Progenitor cell of endocrine pancreas (in vitro differentiated cells): ENCODE results near the gene FRMD4A. TPM values are rescaled to one million over a fixed set of nuclear protein-coding genes. Genes with fewer than 3 reads are reported as not detected.

Source experiments
- DNase-seq: peaks from one replicate; pipeline ENCODE4 v3.0.0; 2021; ENCODE audit warnings: low spot score; ENCODE audit not compliant: unreplicated experiment
- H3K27ac Mint-ChIP-seq: 2 replicates; pipeline ENCODE4 v1.8.0; 2021; ENCODE audit warnings: mild to moderate bottlenecking, moderate library complexity, mixed read lengths
- H3K27me3 Mint-ChIP-seq: 2 replicates; pipeline ENCODE4 v1.8.0; 2021; ENCODE audit warnings: mixed read lengths
- H3K36me3 Mint-ChIP-seq: 2 replicates; pipeline ENCODE4 v1.8.0; 2022; ENCODE audit warnings: mixed read lengths; ENCODE audit not compliant: insufficient read depth
- H3K4me1 Mint-ChIP-seq: 2 replicates; pipeline ENCODE4 v1.8.0; 2021; ENCODE audit warnings: low read depth, mixed read lengths
- H3K4me3 Mint-ChIP-seq: 2 replicates; pipeline ENCODE4 v1.8.0; 2021; ENCODE audit warnings: low read depth, mild to moderate bottlenecking, moderate library complexity, mixed read lengths
- H3K9me3 Mint-ChIP-seq: 2 replicates; pipeline ENCODE4 v1.8.0; 2021; ENCODE audit warnings: low read depth, mixed read lengths
- total RNA-seq: library from RNA; stranded (reverse); gene quantifications from 2 replicates; pipeline ENCODE4 v1.2.1, GENCODE V29; 2021
- TF ChIP-seq, protein P1 (sequence below): fragments of 200-600 bp; sonication (generic); IDR thresholded peaks from one replicate; pipeline ENCODE4 v1.5.0; 2021; ENCODE audit warnings: antibody characterized with exemption, mild to moderate bottlenecking; ENCODE audit not compliant: unreplicated experiment

The FRMD4A gene
- total RNA-seq, 1 donor from 2014 or later, result 42.2 TPM

GRCh38 chr10:13853854-13854253 lies 476.9 kb downstream of the FRMD4A start:
- H3K36me3 Mint-ChIP-seq, result no peaks in the 10 kb centered on the region
- no peaks in the 10 kb centered on the region for H3K4me1 Mint-ChIP-seq
- H3K4me3 Mint-ChIP-seq, result no peak overlapping the region
- DNase-seq, result no peak
- H3K27ac Mint-ChIP-seq, result no peak overlapping the region
- H3K9me3 Mint-ChIP-seq, result no peaks in the 10 kb centered on the region
- H3K27me3 Mint-ChIP-seq, result no peaks in the 10 kb centered on the region
- TF ChIP-seq, protein P1, sequence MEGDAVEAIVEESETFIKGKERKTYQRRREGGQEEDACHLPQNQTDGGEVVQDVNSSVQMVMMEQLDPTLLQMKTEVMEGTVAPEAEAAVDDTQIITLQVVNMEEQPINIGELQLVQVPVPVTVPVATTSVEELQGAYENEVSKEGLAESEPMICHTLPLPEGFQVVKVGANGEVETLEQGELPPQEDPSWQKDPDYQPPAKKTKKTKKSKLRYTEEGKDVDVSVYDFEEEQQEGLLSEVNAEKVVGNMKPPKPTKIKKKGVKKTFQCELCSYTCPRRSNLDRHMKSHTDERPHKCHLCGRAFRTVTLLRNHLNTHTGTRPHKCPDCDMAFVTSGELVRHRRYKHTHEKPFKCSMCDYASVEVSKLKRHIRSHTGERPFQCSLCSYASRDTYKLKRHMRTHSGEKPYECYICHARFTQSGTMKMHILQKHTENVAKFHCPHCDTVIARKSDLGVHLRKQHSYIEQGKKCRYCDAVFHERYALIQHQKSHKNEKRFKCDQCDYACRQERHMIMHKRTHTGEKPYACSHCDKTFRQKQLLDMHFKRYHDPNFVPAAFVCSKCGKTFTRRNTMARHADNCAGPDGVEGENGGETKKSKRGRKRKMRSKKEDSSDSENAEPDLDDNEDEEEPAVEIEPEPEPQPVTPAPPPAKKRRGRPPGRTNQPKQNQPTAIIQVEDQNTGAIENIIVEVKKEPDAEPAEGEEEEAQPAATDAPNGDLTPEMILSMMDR, result no peak

DNA sequence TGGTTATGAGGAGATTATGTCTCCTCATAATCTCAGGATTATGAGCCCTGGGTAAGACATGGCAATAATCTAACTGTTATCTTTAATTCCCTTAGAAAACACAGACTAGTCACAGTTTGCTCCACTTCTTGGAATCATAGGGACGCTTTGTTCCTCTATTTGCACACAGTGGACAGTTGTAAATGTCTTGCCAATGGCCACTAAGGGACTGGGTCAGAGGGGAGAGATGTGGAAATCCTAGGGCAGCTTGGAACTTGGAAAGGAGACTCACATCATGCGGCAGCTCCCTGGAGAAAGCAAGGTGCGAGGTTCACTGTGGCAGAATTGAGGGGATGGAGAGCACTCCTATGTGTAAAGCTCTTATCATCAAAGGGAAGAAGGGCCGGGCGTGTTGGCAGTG lies 477.9 kb downstream of the FRMD4A start:
- Mint-ChIP-seq H3K36me3 (no peaks in the 10 kb centered on the region), H3K4me1 (no peaks in the 10 kb centered on the region), H3K4me3 (no peak overlapping the region), H3K9me3 (no peaks in the 10 kb centered on the region), H3K27me3 (no peaks in the 10 kb centered on the region), H3K27ac (no peak overlapping the region)
- TF ChIP-seq, protein P1, result no peak
- no peak for DNase-seq

- Mint-ChIP-seq H3K27ac (no peak overlapping the region), H3K9me3 (no peaks in the 10 kb centered on the region), H3K27me3 (no peaks in the 10 kb centered on the region), H3K4me3 (no peak overlapping the region), H3K36me3 (no peaks in the 10 kb centered on the region), H3K4me1 (peaks cover 2% of the 10 kb centered on the region)
- TF ChIP-seq, protein P1, result no peak
- DNase-seq, result no peak
These were observed 478.8 kb downstream of the FRMD4A start for GRCh38 chr10:13851906-13852305.

DNA sequence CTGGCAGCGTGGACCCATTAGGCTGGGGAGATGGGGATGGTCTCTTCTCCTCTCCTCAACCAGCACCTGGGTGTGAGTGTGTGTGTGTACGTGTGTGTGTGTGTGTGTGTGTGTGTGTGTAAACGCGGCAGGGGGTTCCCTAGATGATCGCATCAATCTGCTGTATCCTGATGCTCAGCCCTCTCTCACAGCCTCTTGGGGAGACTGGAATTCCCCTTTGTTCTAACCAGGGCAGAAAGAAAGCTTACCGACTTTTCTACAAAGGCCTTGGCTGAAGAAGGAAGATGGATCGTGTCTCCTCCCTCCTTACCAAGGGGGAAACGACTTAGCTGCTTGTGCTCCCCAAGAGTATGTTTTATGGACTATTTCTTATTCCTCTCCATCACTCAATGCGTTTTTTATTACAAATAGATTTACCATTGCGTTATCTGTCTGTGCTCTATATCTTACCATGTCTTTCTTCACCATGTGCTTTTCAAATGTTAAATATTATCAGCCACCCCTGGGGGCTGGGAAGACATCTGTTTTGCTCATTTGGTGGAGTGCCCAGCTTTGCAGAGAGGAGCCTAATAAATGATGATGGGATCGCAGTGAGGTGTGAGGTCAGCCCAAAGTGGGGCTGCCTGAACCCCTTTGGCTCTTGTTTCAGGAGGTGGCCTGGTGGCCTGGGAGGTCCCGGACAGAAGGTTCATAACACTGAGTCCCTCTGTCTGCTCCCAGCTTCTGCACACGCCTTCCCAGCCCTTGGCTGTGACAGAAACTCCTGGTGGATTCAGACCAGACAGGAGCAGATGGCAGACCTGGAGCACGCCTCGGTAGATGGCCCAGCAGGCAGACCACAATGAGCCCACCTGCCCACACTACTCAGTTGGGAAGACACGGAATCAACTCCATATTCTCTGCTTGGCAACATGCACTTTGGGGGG lies 481.9 kb downstream of the FRMD4A start:
- Mint-ChIP-seq H3K27ac (no peak overlapping the region), H3K4me3 (no peak overlapping the region), H3K27me3 (no peaks in the 10 kb centered on the region), H3K36me3 (no peaks in the 10 kb centered on the region), H3K9me3 (no peaks in the 10 kb centered on the region), H3K4me1 (peaks cover 2% of the 10 kb centered on the region)
- TF ChIP-seq, protein P1, result no peak
- DNase-seq, result no peak

DNA sequence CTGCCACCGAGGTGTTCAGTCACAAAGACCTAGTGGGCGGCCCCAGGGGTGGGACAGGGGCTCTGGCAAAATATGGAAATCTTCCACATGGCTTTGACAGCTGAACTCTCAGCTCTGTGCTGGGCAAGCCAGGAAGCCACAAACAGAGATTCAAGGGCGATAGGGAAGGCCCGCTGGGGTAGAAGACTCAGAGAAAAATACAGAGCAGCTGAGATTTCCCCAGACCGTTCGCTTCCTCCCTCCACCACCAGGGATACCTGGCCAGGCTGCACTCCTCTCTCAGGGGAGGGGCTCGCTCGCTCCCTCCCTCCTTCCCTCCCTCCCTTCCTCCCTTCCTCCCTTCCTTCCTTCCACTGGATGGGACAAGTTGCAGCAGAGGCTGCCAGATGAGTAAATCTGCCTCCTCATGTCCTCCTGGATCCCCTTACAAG lies 483.5 kb downstream of the FRMD4A start:
- Mint-ChIP-seq H3K4me3 (no peak overlapping the region), H3K27ac (no peak overlapping the region), H3K27me3 (no peaks in the 10 kb centered on the region), H3K4me1 (peaks cover 2% of the 10 kb centered on the region), H3K36me3 (no peaks in the 10 kb centered on the region), H3K9me3 (no peaks in the 10 kb centered on the region)
- TF ChIP-seq, protein P1, result peak; percentile 30
- DNase-seq, result no peak
